Prostate gland (tissue), 2 donors: Measurements from ENCODE around the gene AURKB.
"Not testable (repeated sequence)": the region's sequence is repeated elsewhere in the genome, so short reads cannot be mapped to it uniquely, and the experiment has no call there.

Experiments
- CTCF ChIP-seq, 4 experiments: fragments of 200-600 bp in 2 of 4; fragments of 450-650 bp in 2 of 4; sonication (generic) in 2 of 4; IDR thresholded peaks; 1 replicate in 3 of 4; 2 replicates in 1 of 4; pipeline ENCODE4 v1.5.1; 2016 to 2019; ENCODE audit warnings: antibody characterized with exemption in 4 of 4, mild to moderate bottlenecking in 2 of 4, moderate library complexity in 2 of 4
- POLR2A ChIP-seq: fragments of 450-650 bp; IDR thresholded peaks from one replicate; pipeline ENCODE4 v1.6.1; 2016; ENCODE audit warnings: antibody characterized with exemption, mild to moderate bottlenecking

GRCh38 chr17:8170186-8170585 lies 40.2 kb downstream of the AURKB start:
- TF ChIP-seq CTCF (IDR thresholded peaks at IDR 0.05); POLR2A: not testable (repeated sequence)
